Skin of body (tissue), 2 donors: ENCODE data around the gene WARS2. TPM values are rescaled to one million over a fixed set of nuclear protein-coding genes. Genes with fewer than 3 reads are reported as not detected.

Experiments used
- DNase-seq: peaks from one replicate; lab custom pipeline; 2025; lab: John Stamatoyannopoulos, UW
- total RNA-seq: library from RNA; depleted of rRNA; stranded (reverse); fragments of >200 nt; gene quantifications from one replicate; pipeline ENCODE4 v1.2.3, GENCODE V29; 2014

Gene WARS2
- total RNA-seq, 1 donor from 2014 or later, result 39.9 TPM

- peak; percentile 8 for DNase-seq
Observed at GRCh38 chr1:119000371-119001180, 139.9 kb downstream of the WARS2 start.

- DNase-seq, result no peak
Observed at GRCh38 chr1:118999348-119000071, 140.9 kb downstream of the WARS2 start.

DNA sequence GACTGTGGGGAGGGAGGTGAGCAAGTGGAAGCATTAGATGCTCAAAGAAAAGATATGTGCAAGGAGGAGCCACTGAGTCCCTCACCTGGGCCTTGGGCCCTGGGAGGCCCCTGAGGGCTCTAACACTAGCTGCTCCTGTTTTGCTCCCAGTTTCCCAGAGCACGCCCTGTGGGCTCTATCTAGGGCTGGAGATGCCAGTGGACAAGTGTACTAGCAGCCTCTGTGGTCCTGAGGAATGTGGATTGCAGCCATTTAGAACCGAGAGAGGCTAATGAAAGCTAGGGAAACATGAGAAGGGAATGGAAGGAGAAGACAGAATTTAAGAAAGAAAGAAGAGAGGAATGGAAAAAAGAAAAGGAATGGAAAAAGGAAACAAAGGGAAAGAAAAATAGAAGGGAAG, 142.3 kb downstream of the WARS2 start:
- DNase-seq, result no peak

DNA sequence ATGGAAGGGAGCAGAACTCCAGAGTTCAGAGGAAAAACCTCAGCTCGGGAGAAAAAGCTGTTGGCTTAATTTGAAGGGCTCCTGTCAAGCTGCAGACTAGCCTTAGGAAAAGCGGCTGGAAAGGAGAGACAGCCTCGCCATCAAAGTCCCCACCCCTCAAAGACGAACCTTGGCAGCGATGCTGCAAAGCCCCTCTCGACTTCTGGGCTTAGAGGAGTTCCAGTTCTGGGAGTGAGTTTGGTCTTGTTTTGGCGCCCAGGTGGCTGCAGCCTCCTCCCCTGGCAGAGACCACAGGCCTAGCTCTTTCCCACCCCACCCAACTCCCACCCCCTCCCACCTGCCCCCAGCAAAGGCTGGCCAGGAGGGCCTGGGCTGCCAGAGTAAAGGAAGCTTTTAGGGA, 143.2 kb downstream of the WARS2 start:
- no peak for DNase-seq

DNA sequence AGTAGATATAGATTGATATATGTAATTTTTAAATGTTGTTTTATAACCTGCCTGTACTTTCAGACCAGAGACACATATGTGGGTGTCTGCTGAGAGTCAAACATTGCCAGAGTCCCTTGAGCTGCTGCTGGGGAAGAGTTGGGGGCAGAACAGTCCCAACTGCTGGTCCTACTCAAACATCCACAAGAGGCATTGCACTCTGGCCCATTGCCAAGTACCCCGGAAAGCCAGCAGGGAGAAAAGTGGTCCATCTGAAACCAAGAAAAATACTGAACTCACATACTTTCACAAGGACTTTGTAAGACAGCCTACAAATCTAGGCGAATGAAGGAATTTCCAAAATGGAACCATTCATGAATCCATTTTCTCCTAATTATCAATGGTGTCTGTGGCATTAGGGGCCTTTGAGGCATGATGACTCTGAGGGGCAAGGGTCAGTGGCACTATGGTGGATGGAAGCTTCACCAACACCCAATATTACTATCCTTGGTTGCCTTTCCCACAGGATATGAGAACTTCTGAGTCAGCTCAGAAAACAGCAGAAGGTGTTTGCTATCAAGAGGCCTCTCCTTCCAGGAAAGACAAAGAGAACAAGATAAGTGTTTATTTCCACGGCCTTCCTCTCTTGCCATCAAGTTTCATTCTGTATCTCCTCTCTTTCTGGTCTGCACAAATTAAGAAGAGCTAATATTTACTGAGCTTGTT, 145.0 kb downstream of the WARS2 start:
- no peak for DNase-seq

- peak; percentile 25 for DNase-seq
Observed at GRCh38 chr1:118993700-118994026, 146.8 kb downstream of the WARS2 start.

DNA sequence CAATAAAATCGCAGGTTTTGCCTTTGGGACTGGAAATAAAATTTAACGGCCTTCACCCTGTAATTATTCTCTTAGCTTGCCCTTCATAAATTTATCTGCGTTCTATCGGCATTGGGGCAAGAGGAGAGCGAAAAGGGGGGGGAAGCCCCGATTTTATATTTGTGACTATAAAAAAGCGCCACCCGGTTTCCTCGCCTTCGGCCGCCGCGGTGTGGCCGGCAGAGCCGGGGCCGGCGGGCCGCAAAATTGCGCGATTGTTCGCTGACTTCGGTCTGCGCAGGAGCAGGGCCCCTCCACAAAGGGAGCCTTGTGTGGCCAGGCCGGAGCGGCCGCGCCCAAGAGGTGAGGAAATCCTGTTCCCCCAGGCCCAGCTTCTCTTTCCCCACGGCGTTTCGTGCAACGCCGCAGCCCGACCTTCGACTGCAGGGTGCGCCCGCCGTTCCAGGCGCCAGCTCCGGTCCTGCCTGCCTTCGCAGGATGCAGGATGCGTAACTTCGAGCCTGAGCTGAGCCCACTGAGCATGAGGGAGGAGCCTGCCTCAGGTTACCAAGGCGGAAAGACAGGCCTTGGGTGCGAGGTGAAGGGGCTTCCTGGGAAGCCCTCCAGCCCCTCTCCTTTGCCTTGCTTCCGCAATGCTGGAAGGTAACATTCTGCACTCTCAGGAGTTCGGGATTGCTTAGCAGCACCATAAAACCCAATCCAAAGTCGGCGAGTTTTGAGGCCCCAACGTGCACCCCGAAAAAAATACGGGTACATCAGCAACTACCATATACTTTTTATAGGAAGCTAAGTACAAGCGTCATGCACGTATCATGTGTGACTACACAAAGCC, 147.4 kb downstream of the WARS2 start:
- DNase-seq, result no peak

GRCh38 chr1:118992237-118992825, 148.1 kb downstream of the WARS2 start:
- DNase-seq, result no peak

DNA sequence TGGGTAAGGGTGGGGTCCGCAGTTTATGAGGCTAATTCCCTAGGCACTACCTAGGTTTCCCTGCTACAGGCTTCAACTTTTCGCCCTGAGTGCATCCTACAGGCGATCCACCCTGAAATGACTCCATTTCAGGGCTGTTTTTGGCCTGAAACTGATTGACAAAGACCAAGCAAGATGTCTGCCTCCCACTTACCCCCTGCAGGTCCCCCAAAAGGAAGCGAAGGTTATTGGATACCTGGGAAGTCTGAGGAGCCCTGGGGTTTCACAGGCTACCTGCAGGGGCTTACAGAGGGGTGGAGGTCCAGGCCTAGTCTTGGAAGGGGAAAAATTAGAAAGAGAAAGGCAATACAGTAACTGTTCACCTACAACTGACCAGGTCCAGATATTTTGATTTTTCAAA, 149.0 kb downstream of the WARS2 start:
- no peak for DNase-seq

DNA sequence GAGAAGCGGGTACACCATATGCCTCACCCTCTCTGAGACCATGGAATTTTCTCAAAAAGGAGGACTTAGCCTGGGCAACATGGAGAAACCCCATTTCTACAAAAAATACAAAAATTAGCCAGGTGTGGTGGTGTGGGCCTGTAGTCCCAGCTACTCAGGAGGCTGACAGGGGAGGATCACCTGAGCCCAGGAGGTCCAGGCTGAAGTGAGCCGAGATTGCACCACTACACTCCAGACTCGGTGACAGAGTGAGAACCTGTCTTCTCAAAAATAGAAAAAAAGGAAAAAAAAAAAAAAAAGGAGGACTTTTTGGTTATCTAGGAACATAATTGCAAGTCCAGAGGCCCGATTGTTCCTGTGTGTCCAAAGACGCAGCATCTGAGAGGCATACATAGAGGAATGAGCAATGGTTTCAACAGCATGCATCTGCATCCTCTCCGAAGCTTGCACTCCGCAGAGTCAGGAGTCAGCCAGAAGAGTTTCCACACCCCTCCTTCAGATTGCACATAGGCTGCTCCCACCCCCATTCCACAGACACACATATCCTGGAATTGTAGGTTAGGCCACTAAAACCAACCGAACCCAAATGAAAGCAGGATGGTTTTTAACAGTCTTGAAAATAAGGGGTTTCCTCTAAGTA, 149.8 kb downstream of the WARS2 start:
- peak; percentile 81 for DNase-seq

DNA sequence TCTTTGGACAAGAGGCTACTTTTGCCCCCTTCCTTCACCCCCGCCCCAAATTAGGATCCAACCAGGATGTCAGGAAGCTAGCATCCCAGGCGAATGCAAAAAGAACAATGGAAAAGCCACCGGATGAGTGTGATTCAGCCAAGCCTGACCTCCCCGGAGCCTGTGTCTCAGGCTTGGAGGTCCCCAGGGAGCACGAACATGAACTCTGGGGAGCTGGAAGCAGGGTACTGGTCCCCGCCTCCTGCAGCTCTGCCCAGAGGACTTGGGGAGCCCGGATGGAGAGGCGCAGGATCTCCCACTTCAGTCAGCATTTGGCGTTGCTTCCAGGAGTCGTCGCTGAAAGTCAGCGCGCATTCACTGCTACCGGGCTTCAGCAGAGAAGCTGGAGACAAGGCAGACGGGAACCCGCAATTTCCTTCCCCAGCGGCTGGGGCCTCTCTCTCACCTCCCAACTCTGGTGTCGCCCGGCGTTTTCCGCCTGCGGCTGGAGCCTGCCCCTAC, 150.5 kb downstream of the WARS2 start:
- DNase-seq, result peak; percentile 56

DNA sequence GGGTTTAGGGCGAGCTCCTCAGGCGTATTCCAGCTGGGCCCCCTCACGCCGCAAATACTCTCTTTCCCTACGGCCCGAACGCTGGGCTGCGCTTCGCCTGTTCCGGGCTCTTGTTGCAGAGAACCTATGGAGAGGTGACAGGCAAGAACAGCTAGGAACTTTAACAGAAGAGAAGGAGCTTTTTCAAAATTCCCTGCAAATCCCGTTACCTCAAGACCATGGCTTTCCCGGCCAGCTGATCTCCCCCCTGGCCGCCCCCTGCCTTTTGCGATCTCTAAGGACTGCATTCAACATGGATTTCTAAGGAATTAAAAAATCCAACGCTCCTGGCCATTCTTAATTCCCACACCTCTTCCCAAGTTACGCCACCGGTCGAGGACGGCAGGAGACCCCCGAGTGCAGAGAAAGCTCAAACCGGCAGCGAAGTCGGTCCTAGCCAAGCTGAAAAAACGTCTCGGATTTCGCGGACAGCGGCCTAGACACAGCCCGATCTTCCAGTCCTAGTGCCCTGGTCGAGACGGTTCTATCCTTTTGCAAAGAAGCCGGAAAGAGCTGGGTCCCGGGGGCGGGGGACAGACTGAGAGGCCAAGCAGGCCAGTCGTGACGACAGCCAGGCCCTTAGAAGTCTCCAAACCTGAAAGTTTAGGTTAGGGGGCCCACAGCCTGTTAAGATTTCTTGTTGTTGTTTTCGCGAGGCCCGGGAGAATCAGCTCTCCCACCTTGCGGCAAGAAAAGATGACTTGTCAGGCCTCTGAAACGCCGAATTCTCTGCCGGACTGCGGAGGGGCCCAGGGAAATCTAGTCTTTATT, 151.2 kb downstream of the WARS2 start:
- peak; percentile 49 for DNase-seq

GRCh38 chr1:118988186-118989005, 152.1 kb downstream of the WARS2 start, which contains the start of gene TBX15:
Gene TBX15, minus strand, starts transcription at chr1:118988343. Its CDS starts 548 bp downstream, at chr1:118987795.
- DNase-seq, result peak; percentile 96

DNA sequence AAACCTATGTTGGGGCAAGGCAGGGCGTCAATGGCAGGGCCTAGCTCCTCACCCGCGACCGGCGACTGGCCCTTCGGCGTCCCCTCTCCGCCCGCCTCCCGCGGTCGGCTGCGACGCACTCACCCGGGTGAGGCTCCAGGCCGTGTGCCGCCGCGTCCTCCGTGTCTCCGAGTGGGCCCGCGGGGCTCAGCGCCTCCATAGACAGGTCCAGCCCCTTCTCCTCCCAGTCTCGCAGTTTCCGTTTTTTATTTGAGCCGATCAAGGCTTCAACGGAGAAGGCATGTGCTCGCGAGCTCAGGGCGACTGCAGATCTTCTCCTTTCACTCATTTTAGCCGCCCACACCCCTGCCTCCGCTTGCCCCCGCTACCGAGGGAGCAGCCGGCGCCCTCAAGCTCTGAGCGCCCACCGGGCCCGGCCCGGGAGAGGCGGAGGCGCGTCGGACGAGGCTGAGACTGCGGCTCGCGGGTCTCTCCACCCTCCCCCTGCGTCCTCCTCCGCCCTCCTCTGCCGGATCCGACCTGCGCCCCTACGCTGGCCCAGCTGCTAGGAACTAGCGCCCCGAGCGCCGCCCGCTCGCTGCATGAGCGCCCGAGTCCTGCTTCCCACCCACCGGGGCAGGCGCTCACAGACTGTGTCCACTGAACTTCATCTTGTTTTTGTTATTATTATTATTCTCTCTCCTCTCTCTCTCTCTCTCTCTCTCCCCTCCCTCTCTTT, 152.8 kb downstream of the WARS2 start:
- no peak for DNase-seq

- DNase-seq, result peak; percentile 49
Observed at GRCh38 chr1:118986555-118987467, 153.6 kb downstream of the WARS2 start.
